GM13976 (cell line): Measurements from ENCODE around the gene TEKT5.

Source experiments
- DNase-seq: peaks from one replicate; pipeline ENCODE4 v3.0.0; 2012; ENCODE audit warnings: low spot score
- in situ Hi-C: fragments of 300-500 bp; cut with MboI; formaldehyde crosslinking; loops from one replicate; pipeline ENCODE4 v1.12.0; 2022; ENCODE audit warnings: low sequenced_read_pairs, mixed read lengths, inconsistent platforms; ENCODE audit not compliant: unreplicated experiment
- TF ChIP-seq, protein P1 (sequence below): IDR thresholded peaks from 2 replicates; pipeline ENCODE4 v1.5.1; 2012; ENCODE audit warnings: borderline replicate concordance, mild to moderate bottlenecking; ENCODE audit not compliant: insufficient read depth; ENCODE audit errors: extremely low read depth, missing control alignments, control extremely low read depth

TEKT5 gene

DNA sequence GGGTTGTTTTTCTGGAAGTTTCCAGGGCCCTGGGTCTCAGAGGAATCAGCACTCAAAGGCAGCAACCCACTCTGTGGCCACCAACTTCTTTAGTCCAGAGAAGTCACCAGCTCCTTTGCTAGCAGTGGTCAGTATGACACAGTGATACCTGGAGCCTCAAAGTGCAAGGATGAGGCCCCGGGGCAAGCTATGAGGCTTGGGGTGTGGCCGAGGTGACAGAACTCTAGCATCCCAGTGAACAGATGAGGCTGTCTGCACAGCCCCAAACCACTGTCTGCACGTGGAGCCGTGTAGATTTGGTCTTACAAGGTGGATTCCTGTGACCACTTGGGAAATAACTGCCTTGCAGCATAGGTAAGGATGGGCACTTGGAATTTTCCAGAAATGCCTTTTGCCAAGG, 24.9 kb downstream of the TEKT5 start:
- in situ Hi-C loops = no loop called here
- TF ChIP-seq, protein P1, sequence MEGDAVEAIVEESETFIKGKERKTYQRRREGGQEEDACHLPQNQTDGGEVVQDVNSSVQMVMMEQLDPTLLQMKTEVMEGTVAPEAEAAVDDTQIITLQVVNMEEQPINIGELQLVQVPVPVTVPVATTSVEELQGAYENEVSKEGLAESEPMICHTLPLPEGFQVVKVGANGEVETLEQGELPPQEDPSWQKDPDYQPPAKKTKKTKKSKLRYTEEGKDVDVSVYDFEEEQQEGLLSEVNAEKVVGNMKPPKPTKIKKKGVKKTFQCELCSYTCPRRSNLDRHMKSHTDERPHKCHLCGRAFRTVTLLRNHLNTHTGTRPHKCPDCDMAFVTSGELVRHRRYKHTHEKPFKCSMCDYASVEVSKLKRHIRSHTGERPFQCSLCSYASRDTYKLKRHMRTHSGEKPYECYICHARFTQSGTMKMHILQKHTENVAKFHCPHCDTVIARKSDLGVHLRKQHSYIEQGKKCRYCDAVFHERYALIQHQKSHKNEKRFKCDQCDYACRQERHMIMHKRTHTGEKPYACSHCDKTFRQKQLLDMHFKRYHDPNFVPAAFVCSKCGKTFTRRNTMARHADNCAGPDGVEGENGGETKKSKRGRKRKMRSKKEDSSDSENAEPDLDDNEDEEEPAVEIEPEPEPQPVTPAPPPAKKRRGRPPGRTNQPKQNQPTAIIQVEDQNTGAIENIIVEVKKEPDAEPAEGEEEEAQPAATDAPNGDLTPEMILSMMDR = no peak
- DNase-seq = no peak

DNA sequence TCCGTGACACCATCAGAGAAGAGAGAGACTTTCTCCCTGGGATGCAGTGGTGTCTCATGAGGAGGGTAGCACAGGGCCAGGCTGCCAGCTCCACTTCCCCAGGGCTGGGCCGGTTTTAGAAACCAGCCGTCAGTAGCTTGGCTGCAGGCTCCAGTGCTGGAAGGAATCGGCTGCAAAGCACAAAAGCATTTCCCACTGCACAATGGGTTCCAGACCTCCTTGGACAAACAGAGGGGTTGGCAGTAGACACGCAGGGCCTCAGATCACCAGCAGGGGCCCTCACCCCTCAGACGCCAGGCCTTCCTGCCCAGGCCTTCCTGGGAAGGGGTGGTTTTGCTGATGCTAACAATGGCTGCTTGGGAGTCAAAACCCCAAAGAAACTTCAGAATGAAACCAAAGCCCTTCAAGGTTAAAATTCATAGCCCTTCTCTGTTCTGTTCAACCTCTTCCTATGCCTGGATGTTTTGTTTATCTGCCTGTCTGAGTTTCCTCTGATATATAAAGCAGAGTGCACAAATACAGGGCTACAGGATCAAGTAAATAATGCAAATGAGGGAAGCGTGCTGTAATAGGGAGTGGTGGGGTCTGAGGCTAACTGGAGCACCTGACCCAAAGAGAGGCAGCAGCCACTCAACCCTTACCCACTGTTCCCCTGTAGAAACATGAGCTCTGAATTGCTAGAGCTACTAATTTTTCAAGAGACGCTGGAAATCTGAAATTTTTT, 26.2 kb downstream of the TEKT5 start:
- DNase-seq = peak; percentile 62
- TF ChIP-seq, protein P1 = peak; percentile 38

DNA sequence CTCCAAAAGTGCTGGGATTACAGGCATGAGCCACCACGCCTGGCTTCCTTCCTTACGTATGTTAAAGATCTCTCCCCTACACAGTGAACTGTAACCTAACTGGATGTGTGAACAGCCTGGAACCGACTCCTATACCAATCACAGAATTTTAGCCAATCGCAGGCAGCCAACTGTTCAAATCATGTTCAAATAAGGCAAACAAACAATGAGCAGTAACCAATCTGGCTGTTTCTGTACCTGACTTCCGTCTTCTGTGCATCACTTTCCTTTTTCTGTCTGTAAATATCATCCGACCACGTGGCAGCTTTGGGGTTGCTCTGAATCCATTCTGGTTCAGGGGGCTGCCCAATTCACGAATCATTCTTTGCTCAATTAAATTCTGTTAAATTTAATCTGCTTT, 27.5 kb downstream of the TEKT5 start:
- DNase-seq = no peak
- TF ChIP-seq, protein P1 = no peak
- in situ Hi-C loops = no loop called here

More for the DNA sequence above, 26.2 kb downstream of the TEKT5 start:
- in situ Hi-C loops = no loop called here

DNA sequence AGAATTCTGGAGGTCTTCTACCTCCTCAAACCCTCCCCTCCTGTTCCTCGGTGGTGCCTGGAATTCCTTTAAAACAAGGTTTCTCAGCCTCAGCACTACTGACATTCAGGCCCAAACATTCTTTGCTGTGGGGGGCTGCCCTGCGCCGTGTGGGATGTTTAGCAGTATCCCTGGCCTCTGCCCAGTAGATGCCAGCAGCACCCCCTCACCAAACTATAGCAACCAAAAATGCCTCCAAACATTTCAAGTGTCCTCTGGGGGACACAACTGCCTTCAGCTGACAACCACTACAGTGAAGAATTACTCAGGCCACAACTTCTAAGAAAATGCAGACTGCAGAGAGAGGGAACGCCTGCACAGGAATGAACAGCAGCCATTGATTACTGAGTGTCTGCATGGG, 28.4 kb downstream of the TEKT5 start:
- TF ChIP-seq, protein P1 = no peak
- in situ Hi-C loops = no loop called here

DNA sequence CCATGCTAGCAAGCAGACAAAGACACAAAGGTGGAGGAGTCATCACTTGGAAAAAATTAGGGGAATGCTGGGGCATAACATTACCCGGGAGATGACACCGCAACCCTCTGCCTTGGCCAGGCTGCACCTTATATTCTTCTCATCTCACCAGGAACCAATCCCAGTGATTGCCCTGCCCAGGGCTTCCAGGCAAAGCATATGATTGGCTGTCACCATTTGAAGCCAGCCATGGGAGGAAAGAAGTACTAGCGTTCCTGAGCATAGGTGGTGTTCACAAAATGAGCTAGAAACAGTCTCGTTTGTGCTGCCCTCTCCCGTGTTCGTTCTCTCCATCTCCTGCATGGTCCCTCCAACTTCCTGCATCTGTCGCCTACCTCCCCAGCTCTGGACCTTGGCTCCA, 29.6 kb downstream of the TEKT5 start:
- no peak for DNase-seq
- in situ Hi-C loops = no loop called here
- TF ChIP-seq, protein P1 = no peak

More for the DNA sequence above, 28.4 kb downstream of the TEKT5 start:
- no peak for DNase-seq

DNA sequence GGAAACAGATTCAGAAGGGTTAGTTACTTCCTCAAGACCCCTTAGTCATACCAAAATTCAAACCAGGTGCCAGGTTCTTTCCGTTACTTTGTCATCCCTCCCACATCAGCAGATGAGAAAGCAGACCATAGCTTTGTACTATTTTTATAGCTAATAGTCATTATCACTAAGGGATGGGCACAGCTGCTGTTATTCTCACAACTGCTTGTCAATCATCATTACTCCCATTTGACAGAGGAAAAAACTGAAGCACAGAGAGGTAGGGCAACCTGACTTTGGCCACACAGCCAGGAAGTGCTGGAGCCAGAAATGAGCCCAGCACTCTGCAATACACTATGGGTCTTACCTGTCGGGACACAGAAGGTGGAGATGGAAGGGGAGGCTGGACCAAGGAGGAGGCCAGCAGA, 30.0 kb downstream of the TEKT5 start:
- in situ Hi-C loops = no loop called here
- no peak for DNase-seq
- TF ChIP-seq, protein P1 = no peak
